HG02759 (cell line): Measurements from ENCODE around the gene TIAM2.
"Not testable (repeated sequence)": the region's sequence is repeated elsewhere in the genome, so short reads cannot be mapped to it uniquely, and the experiment has no call there.

ENCODE experiments used
- ATAC-seq: cut with Tn5 transposase; IDR thresholded peaks from one replicate; pipeline ENCODE4 v1.9.1; 2021; ENCODE audit warnings: mild to moderate bottlenecking, moderate library complexity; ENCODE audit not compliant: unreplicated experiment

Gene TIAM2

GRCh38 chr6:155090166-155090565 lies 95.1 kb downstream of the TIAM2 start:
- no peak for ATAC-seq

DNA sequence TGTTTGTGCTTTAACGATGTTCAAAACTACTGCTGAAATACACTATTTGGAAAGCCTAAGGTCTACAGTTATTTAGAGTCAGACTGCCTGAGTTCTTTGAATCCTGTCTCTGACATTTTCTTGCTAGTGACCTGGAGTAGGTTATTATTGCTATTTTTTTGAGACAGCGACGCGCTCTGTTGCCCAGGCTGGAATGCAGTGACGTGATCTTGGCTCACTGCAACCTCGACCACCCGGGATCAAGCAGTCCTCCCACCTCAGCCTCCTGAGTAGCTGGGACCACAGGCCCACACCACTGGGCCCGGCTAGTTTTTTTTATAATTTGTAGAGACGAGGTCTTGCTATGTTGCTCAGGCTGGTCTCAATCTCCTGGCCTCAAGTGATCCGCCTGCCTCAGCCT lies 96.6 kb downstream of the TIAM2 start:
- ATAC-seq = no peak

DNA sequence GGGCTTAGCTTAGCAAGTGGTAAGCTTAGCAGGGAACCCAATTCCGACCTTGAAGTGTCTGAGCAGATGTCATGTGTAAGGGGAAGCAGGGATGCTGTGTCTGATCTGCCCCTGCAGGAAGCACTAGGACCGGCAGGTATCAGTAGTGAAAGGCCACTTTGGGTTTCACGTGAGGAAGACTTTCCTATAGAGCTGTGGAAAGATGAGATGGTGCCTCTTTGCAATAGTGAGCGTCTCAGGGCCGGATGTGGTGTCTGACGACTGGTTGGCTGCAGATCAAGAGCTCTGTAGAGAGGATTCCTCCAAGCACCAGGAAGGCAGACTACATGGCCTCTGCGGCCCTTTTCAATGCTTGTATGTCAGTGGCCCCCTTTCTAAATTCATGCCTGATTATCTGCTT lies 98.3 kb downstream of the TIAM2 start:
- no peak for ATAC-seq

- no peak for ATAC-seq
These were observed 105.0 kb downstream of the TIAM2 start for GRCh38 chr6:155100087-155100486.

GRCh38 chr6:155100591-155100990 lies 105.5 kb downstream of the TIAM2 start:
- no peak for ATAC-seq

GRCh38 chr6:155103083-155103645 lies 108.0 kb downstream of the TIAM2 start:
- not testable (repeated sequence) for ATAC-seq

DNA sequence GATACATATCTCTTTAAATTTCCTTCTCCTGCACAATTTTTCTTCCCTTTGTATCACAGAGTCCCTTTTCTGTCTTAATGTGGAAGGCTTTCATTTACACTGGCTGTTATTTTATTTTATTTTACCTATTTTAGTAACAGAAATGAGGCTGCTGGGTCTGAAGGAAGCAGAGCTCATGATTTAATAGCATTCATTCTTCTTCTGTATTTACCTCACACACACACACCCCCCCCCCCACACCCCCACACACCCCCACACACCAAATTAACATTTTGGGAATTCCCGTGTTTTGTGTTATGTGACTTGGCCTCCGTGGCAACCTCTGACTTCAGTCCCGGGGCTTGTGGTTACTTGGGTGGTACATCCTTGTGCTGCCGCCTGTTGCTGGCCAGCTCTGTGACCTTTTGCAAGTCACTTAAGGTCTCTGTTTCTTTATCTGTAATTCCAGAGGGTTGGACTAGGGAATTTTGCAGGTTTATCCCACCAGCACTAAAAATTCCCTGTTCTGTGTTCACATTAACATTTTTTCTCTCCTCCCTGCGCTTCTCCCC lies 108.8 kb downstream of the TIAM2 start:
- ATAC-seq = no peak

GRCh38 chr6:155106456-155107115 lies 111.5 kb downstream of the TIAM2 start:
- no peak for ATAC-seq

GRCh38 chr6:155107432-155108069 lies 112.4 kb downstream of the TIAM2 start:
- ATAC-seq = no peak

GRCh38 chr6:155108070-155108820 lies 113.1 kb downstream of the TIAM2 start:
- no peak for ATAC-seq

GRCh38 chr6:155110721-155111120 lies 115.6 kb downstream of the TIAM2 start:
- ATAC-seq = no peak

DNA sequence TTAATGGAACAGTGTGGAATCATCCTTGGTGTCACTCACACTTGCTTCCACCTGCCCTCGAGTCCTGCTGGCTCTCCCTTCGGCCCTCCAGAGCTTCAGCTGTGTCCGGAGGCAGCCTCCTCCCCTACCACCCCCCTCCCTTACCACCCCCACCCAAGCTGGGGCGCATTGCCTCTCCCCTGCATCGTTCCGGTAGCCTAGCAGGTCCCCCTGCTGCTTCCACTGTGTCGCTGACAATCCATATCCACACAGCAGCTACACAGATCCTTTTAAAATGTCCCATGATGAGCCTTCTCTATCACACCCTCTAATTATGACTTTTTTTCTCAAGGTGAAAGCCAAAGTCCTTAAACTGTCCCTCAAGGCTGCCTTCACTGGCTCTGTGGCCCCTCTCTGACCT lies 117.6 kb downstream of the TIAM2 start:
- ATAC-seq = no peak

GRCh38 chr6:155115893-155116570 lies 120.9 kb downstream of the TIAM2 start:
- ATAC-seq = no peak

DNA sequence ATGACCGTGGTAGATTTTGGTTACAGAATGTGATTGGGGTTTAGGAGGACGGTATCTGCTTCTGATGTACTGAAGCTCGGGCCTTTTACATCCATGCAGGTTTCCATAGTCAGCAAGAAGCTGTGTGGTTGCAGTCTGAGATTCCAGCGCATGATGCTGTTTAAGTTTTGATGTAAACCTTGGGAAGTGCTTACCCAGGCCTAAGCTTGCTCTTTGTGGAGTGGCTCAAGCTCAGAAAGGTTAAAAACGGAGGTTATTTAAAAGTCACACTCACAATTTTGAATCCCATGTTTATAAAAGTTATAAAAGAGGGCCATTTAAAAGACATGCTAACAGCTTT lies 121.4 kb downstream of the TIAM2 start:
- no peak for ATAC-seq

DNA sequence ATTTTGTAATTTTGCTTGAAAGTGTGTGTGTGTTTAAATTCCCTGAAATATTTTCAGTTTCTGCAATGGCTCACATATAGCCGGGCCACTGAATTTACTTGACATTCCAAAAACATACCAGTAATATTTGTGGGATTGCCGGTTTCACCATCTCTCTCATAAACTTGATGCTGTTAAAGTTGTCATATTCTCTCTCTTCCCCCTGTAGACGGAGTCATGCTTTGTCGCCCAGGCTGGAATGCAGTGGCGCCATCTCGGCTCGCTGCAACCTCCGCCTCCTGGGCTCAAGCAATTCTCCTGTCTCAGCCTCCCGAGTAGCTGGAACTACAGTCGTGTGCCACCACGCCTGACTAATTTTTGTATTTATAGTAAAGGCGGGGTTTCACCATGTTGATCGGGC lies 122.1 kb downstream of the TIAM2 start:
- ATAC-seq = no peak

GRCh38 chr6:155117785-155118184 lies 122.7 kb downstream of the TIAM2 start:
- ATAC-seq = no peak

DNA sequence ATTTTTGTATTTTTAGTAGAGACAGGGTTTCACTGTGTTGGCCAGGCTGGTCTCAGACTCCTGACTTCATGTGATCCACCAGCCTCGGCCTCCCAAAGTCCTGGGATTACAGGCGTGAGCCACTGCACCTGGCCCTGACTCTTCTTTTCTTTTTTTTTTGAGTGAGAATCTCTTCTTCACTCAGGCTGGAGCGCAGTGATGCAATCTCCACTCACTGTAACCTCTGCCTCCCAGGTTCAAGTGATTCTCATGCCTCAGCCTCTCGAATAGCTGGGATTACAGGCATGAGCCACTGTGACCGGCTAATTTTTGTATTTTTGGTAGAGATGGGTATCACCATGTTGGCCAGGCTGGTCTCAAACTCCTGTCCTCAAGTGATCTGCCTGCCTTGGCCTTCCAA lies 124.1 kb downstream of the TIAM2 start:
- not testable (repeated sequence) for ATAC-seq

- ATAC-seq = no peak
These were observed 124.9 kb downstream of the TIAM2 start for GRCh38 chr6:155120034-155120433.

- no peak for ATAC-seq
These were observed 126.2 kb downstream of the TIAM2 start for GRCh38 chr6:155121294-155121693.

GRCh38 chr6:155121699-155122098 lies 126.6 kb downstream of the TIAM2 start:
- ATAC-seq = no peak
